HG03060 (cell line): ENCODE data around the gene PPFIA2.

ENCODE experiments used
- ATAC-seq: cut with Tn5 transposase; IDR thresholded peaks from one replicate; pipeline ENCODE4 v1.9.1; 2021; ENCODE audit warnings: low read depth, moderate number of reproducible peaks; ENCODE audit not compliant: unreplicated experiment

The PPFIA2 gene

DNA sequence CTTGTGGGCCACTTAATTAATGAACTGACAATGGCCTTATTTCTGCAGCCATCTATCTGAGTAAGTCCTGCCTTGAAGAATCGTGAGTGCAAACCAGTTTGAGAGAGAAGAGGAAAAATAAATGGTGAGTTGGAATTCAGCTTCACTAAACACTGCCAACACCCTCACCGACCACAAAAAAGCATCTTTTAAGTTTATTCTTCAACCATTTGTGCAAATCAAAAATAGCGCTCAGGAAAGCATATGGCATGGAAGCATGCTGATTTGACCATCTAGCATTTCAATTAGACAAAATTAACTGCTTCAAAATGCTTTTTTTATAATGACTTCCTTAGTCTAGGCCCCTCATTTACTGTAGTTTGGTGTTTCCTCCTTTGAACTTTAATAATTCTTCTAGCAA, 294.0 kb downstream of the PPFIA2 start:
- ATAC-seq: no peak

DNA sequence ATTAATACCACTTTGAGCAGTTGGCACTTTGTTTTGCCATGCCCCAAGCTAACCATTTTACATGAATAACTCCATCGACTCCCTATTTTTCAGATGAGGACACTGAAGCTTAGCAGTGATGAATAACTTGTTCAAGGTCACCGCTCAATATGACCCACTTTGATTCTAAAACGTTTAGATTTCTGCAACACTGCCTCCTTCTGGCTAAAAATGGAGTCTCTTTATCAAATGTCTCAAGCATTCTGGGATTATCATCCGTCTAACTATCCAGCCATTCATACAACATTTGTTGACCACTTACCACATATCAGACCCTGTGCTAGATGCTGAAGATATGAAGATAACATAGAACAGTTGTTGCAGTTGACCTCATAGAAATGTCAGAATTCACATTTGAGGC, 298.0 kb downstream of the PPFIA2 start:
- no peak for ATAC-seq

DNA sequence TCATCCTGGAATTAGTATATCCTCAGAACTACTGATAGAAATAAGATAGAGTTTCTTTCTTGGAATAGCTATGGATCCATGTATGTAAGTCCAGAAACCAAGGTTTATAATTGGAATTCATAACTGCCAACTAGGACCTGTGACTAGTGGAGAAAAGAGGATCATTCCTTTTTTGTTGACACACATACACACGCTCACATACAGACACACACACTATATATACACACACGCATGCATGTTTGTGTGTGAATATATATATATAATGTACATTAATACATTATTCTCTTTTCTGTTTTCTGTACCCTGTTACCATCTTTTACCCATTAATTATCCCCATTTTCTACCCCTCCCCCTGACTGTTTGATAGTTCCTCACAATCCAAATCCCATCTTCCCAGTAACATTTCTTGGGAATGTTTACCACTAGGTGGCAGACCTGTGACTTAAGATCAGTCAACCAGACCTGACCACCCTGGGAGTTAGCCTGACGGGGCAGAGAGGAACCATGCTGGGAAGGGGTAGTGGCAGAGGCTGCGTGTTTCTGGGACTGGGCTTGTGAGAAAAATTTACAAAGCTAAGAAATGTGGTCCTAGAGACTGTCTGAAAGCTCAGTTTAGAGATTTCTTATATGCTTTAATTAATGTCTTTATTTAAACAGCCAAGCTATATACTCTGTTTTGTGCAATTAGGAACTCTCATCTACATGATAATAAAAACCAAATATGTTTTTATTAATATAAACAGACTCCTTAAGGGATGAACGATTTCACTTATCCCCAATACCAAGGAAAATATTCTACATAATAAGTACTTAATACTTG, 308.0 kb downstream of the PPFIA2 start:
- no peak for ATAC-seq

DNA sequence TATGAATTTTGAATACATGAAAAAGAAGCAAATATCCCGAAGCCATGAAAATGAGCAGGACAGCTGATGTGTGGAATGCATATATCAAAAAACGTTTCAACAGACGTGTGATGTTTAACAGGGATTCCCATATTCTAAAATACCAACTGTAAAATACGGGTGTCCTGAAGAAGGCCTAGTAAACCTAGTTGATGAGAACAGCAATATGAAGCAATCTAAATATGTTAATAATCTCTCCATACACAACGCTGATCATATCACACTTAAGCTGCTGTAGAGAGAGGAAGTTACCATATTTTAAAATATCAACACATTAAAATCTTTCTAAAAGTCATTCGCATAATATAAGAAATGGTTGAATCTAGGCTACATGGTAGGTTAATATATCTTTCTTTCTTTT, 317.5 kb downstream of the PPFIA2 start:
- no peak for ATAC-seq

DNA sequence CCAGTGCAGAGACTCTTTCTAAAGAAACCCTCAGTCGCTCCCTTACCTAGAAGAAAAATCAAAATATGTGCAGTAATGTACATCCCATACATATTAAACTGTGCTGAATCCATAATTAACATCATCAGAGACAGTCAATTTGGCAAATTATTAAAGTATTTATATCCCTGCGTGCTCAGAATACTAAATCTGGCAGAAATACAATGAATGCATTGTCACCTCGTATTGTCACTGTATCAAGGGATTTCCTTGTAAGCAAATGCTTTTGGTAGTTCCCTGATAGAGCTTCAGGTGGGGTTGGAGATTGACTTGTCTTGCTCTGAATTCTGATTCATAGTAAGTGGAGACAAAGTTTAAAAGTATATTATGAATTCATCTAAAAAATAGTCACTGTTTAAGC, 319.1 kb downstream of the PPFIA2 start:
- ATAC-seq: no peak

DNA sequence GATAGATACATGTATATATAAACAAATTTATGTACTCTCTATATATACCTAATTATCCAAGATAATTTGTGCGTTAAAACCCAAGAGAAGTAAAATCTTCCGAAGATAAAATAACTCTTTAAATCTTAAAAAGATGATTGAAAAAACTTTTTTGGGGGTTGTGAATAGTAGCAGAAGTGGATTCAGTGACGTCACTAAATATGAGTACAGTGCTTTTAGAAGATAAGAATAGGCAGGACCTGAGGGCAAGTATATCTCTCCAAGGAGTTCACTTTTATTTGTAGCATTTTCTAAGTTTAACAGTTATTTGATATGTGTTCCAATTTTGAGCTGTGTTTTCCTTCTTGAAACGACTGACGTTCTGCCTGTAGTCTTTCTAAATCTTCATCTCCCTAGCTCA, 319.8 kb downstream of the PPFIA2 start:
- ATAC-seq: no peak

DNA sequence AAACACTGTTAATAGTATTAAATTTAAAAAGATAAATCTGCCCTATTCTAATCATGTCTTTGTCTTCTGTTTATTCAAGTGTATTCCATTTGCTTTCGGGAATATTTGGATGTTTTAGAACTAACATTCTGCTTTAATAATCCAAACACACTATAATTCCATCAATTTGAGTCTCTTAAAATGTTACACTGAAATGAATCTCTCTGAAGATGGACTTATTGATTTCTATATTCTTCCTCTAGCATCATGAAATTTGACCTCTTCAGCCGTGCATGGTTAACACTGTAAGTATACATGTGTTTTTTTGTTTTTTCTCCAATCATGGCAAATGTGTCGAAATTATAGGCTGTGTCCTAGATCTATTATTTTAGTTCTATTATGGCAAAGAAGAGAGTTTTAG, 342.1 kb downstream of the PPFIA2 start:
- ATAC-seq: no peak

DNA sequence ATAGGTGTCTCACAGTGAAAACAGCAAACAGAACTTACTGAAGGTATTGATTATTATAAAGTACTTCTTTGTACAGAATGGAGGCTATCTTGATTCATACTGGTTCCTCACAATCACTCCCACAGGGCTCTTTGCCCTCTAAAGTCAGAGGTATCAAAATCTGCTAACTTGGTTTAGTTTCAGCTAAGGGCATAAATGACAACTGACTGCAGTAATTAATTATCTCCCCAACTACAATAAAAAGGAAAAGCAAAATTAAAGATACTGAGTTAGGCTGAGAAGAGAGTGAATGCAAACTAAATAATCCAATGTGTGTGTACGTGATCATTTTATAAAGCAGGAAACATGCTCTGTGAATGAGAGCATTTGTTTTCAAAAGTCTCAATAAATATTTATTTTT, 342.6 kb downstream of the PPFIA2 start:
- ATAC-seq: no peak

DNA sequence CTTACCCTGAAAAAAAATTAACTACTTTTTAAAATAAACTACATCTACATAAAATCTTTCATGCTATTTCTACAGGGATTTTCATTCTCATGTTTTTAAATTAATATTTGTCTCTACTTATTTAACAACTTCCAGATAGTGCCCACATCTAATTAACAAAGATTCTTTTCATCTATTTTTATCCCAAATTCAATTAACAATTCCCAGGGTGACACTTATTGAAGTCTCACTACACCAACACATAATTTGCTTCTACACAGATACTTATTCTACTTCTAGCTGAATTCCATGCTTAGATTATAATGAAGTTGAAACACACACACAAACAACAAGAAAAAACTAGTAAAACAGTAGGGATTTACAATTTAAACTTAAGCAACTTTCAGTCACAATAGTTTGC, 344.7 kb downstream of the PPFIA2 start:
- ATAC-seq: no peak

DNA sequence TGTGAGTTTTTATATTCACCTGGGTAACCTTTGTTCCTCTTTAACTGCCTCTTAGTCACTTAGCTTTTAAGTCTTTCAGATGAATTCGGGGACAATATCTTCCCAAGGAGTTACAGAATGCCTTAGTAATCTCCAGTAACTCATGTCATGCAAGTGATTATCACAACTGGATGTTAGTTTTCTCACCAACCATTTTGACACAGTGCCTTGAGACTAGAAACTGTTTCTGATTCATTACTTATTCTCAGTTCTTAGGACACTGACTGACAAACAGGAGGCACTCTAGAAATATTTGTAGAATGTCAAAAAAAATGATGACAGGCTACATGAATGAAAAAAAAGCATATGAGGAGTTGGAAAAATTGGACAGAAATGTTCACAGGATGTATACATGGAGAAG, 346.2 kb downstream of the PPFIA2 start:
- no peak for ATAC-seq

DNA sequence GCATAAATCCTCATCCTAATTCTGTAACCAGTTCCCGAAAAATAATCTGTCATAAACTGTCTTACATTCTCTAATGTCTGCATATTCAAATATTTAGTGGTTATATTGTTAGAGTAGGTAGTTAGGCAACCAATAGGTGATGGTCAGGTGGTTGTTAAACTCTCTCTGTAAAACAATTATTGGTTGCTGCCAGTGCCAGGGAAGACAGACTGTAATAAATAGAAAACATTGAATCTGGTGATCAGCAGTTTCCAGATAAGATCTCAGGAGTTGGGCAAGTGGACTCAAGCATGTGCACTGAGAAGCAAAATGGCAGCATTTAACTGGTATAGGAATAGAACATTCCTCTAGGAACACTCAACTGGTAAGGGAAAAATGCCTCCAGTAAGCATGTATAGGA, 355.8 kb downstream of the PPFIA2 start:
- no peak for ATAC-seq

DNA sequence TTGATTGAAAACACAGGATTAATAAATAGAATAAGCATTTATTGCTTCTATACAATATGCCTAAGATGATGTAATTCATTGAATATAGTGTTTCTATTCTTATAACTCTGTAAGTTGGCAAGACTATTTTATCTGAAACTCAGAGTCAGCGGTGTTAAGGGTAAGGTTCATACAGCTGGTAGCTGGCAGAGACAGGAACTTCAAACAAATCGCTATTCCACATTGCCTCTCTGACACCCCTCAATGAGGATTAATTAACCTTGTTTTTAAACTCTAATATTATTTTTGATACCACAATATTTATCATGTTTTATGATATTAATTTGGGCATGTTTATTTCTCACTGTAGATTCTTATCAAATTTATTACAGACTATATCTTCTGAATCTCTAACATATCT, 357.9 kb downstream of the PPFIA2 start:
- ATAC-seq: no peak

DNA sequence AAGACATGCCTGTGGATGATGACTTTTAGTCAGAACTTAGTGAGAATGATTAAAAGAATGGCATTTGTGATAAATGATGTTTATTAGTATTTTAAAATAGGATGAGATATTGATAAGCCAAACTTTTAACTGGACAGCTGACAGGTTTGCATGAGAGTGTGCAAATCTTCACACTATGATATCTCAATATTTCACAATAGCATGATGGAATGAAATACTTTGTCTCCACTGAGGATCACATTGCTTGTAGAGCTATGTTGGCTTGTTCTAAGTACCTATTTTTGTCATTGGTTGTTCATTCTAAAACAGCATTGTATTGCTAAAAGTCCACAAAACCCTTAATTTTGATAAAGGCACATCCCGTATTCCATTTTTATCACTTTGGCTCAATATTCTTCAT, 359.1 kb downstream of the PPFIA2 start:
- ATAC-seq: no peak

DNA sequence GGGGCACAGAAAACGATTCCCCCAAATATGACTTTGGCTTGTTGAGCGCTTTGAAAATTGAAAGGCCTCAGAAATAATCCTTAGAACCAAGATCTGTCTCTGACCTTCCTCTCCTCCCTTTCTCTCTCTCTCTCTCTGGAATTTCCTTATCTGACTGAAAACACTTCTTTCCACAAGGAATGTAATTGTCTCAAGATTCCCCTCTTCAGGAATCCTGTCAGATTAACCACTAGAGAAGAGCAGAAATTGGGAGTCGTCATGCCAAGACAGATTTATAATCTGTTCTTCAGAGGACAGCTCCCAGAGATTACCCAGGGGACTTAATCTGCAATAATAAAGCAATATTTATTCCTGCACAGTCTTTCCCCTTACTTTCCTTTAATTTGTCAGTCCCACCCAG, 363.7 kb downstream of the PPFIA2 start:
- no peak for ATAC-seq

DNA sequence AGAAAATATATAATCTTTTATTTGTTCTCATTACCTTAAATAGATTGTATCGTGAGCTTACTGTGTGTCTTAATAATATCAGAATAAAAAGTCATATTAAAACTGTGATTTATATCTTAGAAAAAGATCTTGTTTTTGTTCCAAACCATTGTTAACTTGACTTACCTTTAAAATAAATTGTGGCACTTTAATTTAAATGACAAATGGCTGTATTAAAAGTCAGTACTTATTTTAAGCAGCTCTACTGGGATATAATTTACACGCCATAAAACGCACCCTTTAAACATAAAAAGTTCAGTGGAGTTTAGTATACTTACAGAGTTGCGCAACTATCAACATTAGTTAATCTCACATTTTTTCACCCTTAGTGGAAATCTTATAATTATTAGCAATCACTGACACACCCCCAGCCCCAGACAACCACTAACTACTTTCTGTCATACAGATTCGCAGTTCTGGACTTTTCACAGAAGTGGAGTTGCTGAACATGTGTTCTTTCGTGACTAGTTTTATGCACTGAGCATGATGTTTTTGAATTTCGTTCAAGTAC, 369.5 kb downstream of the PPFIA2 start:
- no peak for ATAC-seq

DNA sequence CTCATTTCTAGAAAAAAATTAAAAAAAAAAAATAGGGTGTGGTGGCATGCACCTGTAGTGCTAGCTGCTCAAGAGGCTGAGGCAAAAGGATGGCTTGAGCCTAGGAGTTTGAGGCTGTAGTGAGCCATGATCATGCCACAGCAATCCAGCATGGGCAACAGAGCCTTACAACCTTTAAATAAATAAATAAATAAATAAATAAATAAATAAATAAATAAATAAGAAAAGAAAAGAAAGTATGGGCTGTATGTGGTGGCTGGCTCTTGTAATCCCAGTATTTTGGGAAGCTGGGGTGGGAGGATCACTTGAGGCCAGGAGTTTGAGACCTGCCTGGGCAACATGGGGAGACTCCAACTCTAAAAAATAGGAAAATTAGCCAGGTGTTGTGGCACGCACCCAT, 373.0 kb downstream of the PPFIA2 start:
- ATAC-seq: no peak

DNA sequence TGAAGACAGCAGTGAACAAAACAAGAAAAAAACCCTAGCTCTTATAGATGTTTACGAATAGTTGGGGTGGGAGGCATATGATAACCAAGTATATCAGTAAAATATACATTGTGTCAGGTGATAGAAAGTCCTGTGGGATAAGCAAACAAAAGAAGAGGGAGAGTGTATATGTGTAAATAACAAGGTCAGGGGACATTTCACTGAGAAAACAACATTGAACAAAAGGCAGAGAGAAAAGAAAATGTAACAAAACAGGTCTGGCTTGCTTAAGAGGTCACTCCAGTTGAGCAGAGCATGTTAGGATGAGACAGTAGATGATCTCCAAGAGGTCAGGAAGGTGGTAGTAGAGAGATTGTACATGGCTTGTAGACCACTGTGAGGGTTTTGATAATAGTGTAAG, 377.2 kb downstream of the PPFIA2 start:
- ATAC-seq: no peak

DNA sequence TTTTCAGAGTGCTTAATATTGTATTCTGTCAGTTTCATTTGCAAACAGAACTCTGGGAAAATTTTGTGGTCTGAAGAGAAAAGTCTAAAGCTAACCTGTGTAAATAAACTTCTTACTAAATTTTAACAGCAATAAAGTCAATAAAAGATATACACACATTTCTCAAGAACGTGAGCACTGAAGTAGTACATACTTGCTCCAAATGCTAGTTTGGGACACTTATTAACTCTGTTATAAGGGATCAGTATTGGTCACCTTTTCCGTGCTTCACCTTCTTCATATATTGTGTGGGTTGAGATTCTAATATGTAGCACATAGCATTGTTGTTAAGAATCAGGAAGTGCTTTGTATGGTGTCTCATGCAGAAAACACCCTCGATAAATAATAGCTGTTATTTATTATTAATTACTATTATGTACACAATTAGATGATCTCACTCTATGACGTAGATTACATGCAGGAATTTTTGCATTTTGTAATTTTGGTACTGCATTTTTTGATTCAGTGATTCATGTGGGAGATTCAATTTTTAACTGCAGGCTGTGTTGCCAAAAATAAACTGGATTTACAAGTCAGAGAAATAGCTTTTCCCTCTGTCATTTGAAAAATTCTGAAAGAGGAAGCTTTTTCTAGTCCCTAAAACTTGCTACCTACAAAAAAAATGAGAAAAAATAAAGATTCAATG, 380.4 kb downstream of the PPFIA2 start:
- ATAC-seq: no peak

DNA sequence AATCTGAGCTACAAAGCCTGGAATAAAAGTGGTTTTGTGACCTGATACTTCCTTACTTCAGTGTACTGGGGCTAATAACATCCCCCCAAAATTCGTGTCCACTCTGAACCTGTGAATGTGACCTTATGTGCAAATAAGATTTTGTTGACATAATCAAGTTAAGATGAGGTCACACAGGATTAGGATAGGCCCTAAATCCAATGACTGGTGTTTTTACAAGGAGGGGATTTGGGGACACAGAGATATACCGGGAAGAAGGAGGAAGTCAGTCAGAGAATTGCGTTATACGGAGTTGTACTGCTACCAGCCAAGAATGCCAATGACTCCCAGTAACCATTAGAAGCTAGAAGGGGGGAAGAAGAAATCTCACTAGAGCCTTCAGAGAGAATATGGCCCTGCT, 381.4 kb downstream of the PPFIA2 start:
- ATAC-seq: no peak

DNA sequence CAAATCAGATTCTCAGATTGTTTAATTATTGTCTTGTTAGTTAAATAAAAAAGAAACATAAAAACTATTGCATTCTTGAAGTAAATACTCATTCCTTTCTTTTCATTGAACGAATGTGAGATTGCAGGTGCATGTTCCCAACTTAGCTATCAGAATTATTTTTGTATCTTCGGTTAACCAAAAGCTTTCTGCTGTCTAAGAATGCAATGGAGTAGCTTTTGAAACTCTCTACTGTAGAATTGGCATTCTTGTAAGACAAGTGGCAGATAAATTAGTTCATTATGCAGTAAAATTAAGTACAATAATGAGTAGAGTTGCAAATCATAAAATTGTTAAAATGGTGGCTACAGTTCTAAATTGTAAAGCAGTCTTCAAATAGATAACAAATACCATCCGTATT, 383.2 kb downstream of the PPFIA2 start:
- no peak for ATAC-seq

DNA sequence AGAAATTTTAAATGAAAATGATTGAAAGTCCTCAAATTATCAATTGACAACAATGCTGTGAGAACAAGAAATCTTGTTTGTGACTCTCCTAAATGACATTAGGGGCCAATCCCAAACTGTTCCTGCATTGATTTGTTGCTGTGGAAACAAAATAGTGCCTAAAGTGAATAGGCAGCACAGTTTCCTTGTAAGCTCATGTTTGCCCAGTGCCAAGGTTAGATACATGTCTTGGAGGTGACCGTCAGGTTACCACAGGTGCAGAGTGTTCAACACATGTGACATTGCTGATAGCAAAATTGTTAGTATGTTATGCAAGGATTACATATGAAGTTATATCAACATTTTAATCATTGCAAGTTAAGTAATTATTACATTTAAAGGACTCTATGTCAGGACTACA, 388.7 kb downstream of the PPFIA2 start:
- no peak for ATAC-seq

DNA sequence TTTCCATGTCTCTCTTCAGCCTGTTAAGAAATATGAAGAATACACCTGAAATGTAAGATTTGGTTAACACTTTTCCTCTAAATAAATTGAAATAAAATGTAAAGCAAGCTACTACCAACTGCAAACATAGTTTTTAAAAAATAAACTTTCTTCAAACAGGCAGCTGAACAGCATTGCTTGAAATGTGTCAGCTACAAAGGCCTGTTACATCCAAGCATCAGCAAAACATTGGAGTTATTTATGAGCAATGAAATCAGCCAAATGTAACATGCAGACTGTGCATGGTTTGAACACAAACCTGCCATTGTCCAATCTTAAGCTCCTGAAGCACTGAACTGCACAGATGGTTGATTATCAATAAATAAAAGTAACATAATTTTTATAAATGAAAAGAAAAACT, 390.0 kb downstream of the PPFIA2 start:
- no peak for ATAC-seq
